Naive thymus-derived CD4-positive, alpha-beta T cell (primary cell): ENCODE results near the gene WRAP53. TPM values are rescaled to one million over a fixed set of nuclear protein-coding genes. Genes with fewer than 3 reads are reported as not detected.

ENCODE experiments used
- ATAC-seq: fragments of 150-1000 bp; cut with Tn5 transposase; 2 replicates; pipeline ENCODE4 v1.10.0; 2021; ENCODE audit warnings: mild to moderate bottlenecking, moderate library complexity
- CTCF ChIA-PET: fragments of 350-600 bp; sonication (Branson Sonifier 250); formaldehyde crosslinking; loops from one replicate; lab custom pipeline; 2021; ENCODE audit warnings: antibody characterized with exemption; lab: Charles Lee
- POLR2A ChIA-PET: fragments of 350-600 bp; sonication (Branson Sonifier 250); formaldehyde crosslinking; loops from one replicate; lab custom pipeline; 2021; ENCODE audit warnings: antibody characterized with exemption, inconsistent platforms; lab: Charles Lee
- DNase-seq, 9 donors: peaks; one replicate each; pipeline versions ENCODE4 v3.0.0 to v3.0.0-alpha.2; 2020 to 2022; ENCODE audit warnings: mixed read lengths in 1 of 9
- H3K27ac ChIP-seq: one replicate; pipeline ENCODE4 v1.7.0; 2013; ENCODE audit warnings: mild to moderate bottlenecking, low read depth, low read length, moderate library complexity
- H3K27me3 ChIP-seq, 2 donors: one replicate each; pipeline ENCODE4 v1.7.0; 2013; ENCODE audit warnings: low read length in 2 of 2, mild to moderate bottlenecking in 2 of 2, moderate library complexity in 2 of 2; ENCODE audit not compliant: control insufficient read depth in 2 of 2, insufficient read depth in 2 of 2
- H3K36me3 ChIP-seq, 3 experiments: 1 replicate in 2 of 3; 2 replicates in 1 of 3; pipeline ENCODE4 v1.7.0; 2013; ENCODE audit warnings: low read length in 3 of 3, mild to moderate bottlenecking in 3 of 3, moderate library complexity in 1 of 3; ENCODE audit not compliant: insufficient read depth in 3 of 3, control insufficient read depth in 2 of 3
- H3K4me1 ChIP-seq, 2 donors: one replicate each; pipeline ENCODE4 v1.7.0; 2013; ENCODE audit warnings: low read length in 2 of 2, mild to moderate bottlenecking in 2 of 2, moderate library complexity in 1 of 2; ENCODE audit not compliant: control insufficient read depth in 2 of 2, insufficient read depth in 2 of 2
- H3K4me3 ChIP-seq: 2 replicates; pipeline ENCODE4 v1.7.0; 2013; ENCODE audit warnings: mild to moderate bottlenecking, low read length
- H3K9me3 ChIP-seq, 3 experiments: 1 replicate in 2 of 3; 2 replicates in 1 of 3; pipeline ENCODE4 v1.7.0; 2013; ENCODE audit warnings: low read length in 3 of 3; ENCODE audit not compliant: control insufficient read depth in 2 of 3
- H3K27ac Mint-ChIP-seq, 9 donors: one replicate each; pipeline ENCODE4 v1.8.0; 2020 to 2022; ENCODE audit warnings: mixed read lengths in 9 of 9, mild to moderate bottlenecking in 8 of 9, moderate library complexity in 5 of 9, inconsistent platforms in 2 of 9
- H3K27me3 Mint-ChIP-seq, 5 donors: one replicate each; pipeline ENCODE4 v1.8.0; 2021 to 2022; ENCODE audit warnings: mixed read lengths in 5 of 5, mild to moderate bottlenecking in 1 of 5
- H3K36me3 Mint-ChIP-seq, 5 donors: one replicate each; pipeline ENCODE4 v1.8.0; 2020 to 2022; ENCODE audit warnings: mixed read lengths in 5 of 5, mild to moderate bottlenecking in 3 of 5, inconsistent platforms in 1 of 5
- H3K4me1 Mint-ChIP-seq, 7 donors: one replicate each; pipeline ENCODE4 v1.8.0; 2020 to 2022; ENCODE audit warnings: mixed read lengths in 7 of 7, mild to moderate bottlenecking in 3 of 7, inconsistent platforms in 1 of 7
- H3K4me3 Mint-ChIP-seq, 10 donors: one replicate each; pipeline ENCODE4 v1.8.0; 2020 to 2022; ENCODE audit warnings: mild to moderate bottlenecking in 10 of 10, mixed read lengths in 10 of 10, moderate library complexity in 6 of 10, inconsistent platforms in 2 of 10
- H3K9me3 Mint-ChIP-seq, 11 donors: one replicate each; pipeline ENCODE4 v1.8.0; 2020 to 2022; ENCODE audit warnings: mixed read lengths in 11 of 11, mild to moderate bottlenecking in 4 of 11, inconsistent platforms in 1 of 11, moderate library complexity in 1 of 11
- intact Hi-C, 2 donors: fragments of 100-400 bp; cut with micrococcal nuclease; formaldehyde crosslinking; loops; one replicate each; pipeline ENCODE4 v1.15.1; 2023
- polyA plus RNA-seq, 2 donors: library from polyadenylated mRNA; unstranded; fragments of 300-500 nt; fragmentation: Illumina TruSeq; gene quantifications; one replicate each; pipeline ENCODE4 v1.2.3, GENCODE V29; 2021
- total RNA-seq, 6 experiments: library from RNA in 5 of 6; stranded (reverse) in 5 of 6; gene quantifications; 1 replicate in 5 of 6; 2 replicates in 1 of 6; pipeline ENCODE4 v1.2.3 and lab custom pipeline; 2021 to 2026

WRAP53 gene
- total and polyA plus RNA-seq, 7 experiments from 2014 or later = 6.7 to 21.1 (median 9.6) TPM

- DNase-seq (no peak), ATAC-seq (peak; percentile 38)
- Mint-ChIP-seq H3K4me3 (peak overlapping the region in 1 of 10 donors; percentile 27), H3K9me3 (peaks cover 0 to 3% (median 0%) of the 10 kb centered on the region in 11 donors), H3K36me3 (peaks cover 0 to 4% (median 0%) of the 10 kb centered on the region in 5 donors), H3K27ac (no peak overlapping the region), H3K27me3 (peaks cover 44 to 60% (median 57%) of the 10 kb centered on the region in 5 donors), H3K4me1 (peaks cover 10 to 26% (median 21%) of the 10 kb centered on the region in 7 donors)
- Histone ChIP-seq H3K27me3 (peaks cover 6 to 16% of the 10 kb centered on the region in 2 donors), H3K9me3 (no peaks in the 10 kb centered on the region), H3K4me1 (peaks cover 0 to 7% of the 10 kb centered on the region in 2 donors), H3K36me3 (no peaks in the 10 kb centered on the region), H3K4me3 (no peak overlapping the region), H3K27ac (no peak overlapping the region)
- CTCF ChIA-PET = no interaction called here
- POLR2A ChIA-PET = no interaction called here
- intact Hi-C loops = no loop called here
These were observed 24.0 kb downstream of the WRAP53 start for GRCh38 chr17:7712111-7712771.

DNA sequence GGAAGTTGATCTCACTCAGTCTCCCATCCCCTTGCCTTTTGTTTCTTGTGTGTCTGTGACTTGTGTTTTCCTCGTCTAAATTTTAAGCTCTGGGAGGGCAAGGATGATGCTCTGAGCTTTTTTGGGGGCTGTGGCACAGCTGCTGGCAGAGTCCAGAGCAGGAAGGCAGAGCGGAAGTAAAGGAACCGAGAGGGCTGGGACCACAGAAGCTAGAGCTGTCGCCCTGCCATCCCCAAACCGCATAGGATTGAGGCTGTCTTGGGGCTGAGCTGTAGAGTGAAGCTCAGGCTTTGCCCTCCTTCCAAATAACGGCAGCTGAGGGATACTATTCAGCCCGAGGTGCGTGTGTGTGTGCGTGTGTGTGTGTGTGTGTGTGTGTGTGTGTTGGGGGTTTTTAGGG, 25.5 kb downstream of the WRAP53 start:
- POLR2A ChIA-PET = interaction anchor here (0.6 kb wide), 1 partner anchor 35 kb away, joined by 3 read pairs; no protein-coding TSS in a partner anchor
- H3K36me3 ChIP-seq = no peaks in the 10 kb centered on the region
- no peak for DNase-seq
- peaks cover 6 to 16% of the 10 kb centered on the region in 2 donors for H3K27me3 ChIP-seq
- Mint-ChIP-seq H3K4me1 (peaks cover 15 to 40% (median 28%) of the 10 kb centered on the region in 7 donors), H3K27me3 (peaks cover 53 to 66% (median 56%) of the 10 kb centered on the region in 5 donors), H3K27ac (no peak overlapping the region), H3K9me3 (peaks cover 0 to 3% (median 0%) of the 10 kb centered on the region in 11 donors), H3K4me3 (no peak overlapping the region), H3K36me3 (peaks cover 0 to 4% (median 0%) of the 10 kb centered on the region in 5 donors)
- no peak for ATAC-seq
- peaks cover 4 to 17% of the 10 kb centered on the region in 2 donors for H3K4me1 ChIP-seq
- intact Hi-C loops = no loop called here
- no peak overlapping the region for H3K27ac ChIP-seq
- CTCF ChIA-PET = interaction anchor here (0.6 kb wide), 3 partner anchors 26 to 532 kb away, joined by 3 to 4 read pairs (median 3); partner anchors contain the start of gene TP53
- no peaks in the 10 kb centered on the region for H3K9me3 ChIP-seq
- no peak overlapping the region for H3K4me3 ChIP-seq

GRCh38 chr17:7714721-7715594, 26.7 kb downstream of the WRAP53 start:
- Mint-ChIP-seq H3K27me3 (peaks cover 52 to 77% (median 60%) of the 10 kb centered on the region in 5 donors), H3K4me3 (no peak overlapping the region), H3K9me3 (peaks cover 0 to 3% (median 0%) of the 10 kb centered on the region in 11 donors), H3K27ac (peak overlapping the region in 1 of 9 donors; percentile 51), H3K36me3 (peaks cover 0 to 4% (median 0%) of the 10 kb centered on the region in 5 donors), H3K4me1 (peaks cover 15 to 42% (median 24%) of the 10 kb centered on the region in 7 donors)
- no peaks in the 10 kb centered on the region for H3K36me3 ChIP-seq
- no peak for DNase-seq
- no peak overlapping the region for H3K27ac ChIP-seq
- peaks cover 6 to 16% of the 10 kb centered on the region in 2 donors for H3K27me3 ChIP-seq
- CTCF ChIA-PET = no interaction called here
- intact Hi-C loops = no loop called here
- peaks cover 4 to 14% of the 10 kb centered on the region in 2 donors for H3K4me1 ChIP-seq
- H3K9me3 ChIP-seq = no peaks in the 10 kb centered on the region
- H3K4me3 ChIP-seq = no peak overlapping the region
- POLR2A ChIA-PET = no interaction called here
- no peak for ATAC-seq

GRCh38 chr17:7715936-7716886, 27.9 kb downstream of the WRAP53 start:
- Mint-ChIP-seq H3K27ac (peak overlapping the region in 1 of 9 donors; percentile 55), H3K36me3 (no peaks in the 10 kb centered on the region), H3K4me3 (peak overlapping the region in 9 of 10 donors; percentile 26 to 85 (median 71)), H3K27me3 (peaks cover 50 to 84% (median 66%) of the 10 kb centered on the region in 5 donors), H3K4me1 (peaks cover 12 to 32% (median 15%) of the 10 kb centered on the region in 7 donors), H3K9me3 (peaks cover 0 to 3% (median 0%) of the 10 kb centered on the region in 11 donors)
- Histone ChIP-seq H3K4me1 (peaks cover 4 to 11% of the 10 kb centered on the region in 2 donors), H3K27me3 (peaks cover 6 to 16% of the 10 kb centered on the region in 2 donors), H3K36me3 (no peaks in the 10 kb centered on the region), H3K4me3 (no peak overlapping the region), H3K27ac (no peak overlapping the region), H3K9me3 (no peaks in the 10 kb centered on the region)
- ChIA-PET POLR2A (interaction anchor here (0.9 kb wide), 1 partner anchor 26 kb away, joined by 3 read pairs; no protein-coding TSS in a partner anchor), CTCF (no interaction called here)
- ATAC-seq (no peak), DNase-seq (no peak)
- intact Hi-C loops = loop anchor here in 1 of 2 donors (2.0 kb wide), 1 partner anchor 27 kb away; the partner anchor contains the start of gene WRAP53

DNA sequence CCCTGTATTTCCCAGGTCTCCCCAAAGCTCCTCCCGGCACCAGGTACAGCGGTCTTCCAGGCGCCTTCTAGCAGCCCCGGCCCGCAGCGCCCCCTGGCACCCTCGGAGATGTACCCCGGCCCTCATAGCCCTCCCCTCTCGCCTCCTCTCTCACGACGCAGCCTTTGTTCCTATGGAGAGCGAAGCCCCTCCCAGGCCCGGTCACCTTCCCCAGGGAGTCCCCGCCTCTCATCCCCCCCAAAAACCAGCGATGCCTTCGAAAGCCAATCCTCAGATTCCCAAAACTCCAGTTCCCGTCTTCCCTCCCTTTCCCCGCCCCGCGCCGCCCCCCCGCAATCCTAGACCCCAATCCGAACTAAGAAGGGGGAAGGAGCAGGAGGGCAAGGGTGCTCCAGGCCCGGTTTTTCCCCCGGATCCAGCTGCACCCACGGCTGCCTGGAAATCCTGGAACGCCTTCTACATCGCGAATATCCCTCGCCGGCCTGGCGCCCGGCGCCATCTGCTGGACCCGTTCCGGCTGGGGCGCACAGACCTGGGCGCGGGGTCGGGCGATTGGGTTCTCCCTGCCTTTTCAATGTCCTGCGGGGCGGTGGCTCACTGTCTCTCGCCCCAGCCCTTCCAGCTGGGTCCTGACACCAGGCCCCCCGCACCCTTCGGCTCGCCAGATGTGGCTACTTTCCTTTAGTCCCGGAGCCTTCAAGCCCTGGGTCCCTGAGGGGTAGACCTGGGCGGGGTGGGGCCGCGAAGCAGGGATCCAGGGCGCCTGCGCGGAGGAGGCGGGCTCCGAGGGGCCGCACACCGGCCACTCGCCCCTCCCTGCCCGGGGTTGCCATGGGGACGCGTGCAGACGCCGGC, 28.9 kb downstream of the WRAP53 start, which contains the start of gene DNAH2:
DNAH2 (plus strand) TSS at position 844 of the 855 bp plus-strand sequence. CDS start 1,991 bp downstream, outside the sequence.
- peak in 5 of 9 donors; percentile 14 to 63 (median 27) for DNase-seq

More for the DNA sequence above, 28.9 kb downstream of the WRAP53 start, which contains the start of gene DNAH2:
- ChIA-PET POLR2A (interaction anchor here (0.9 kb wide), 1 partner anchor 27 kb away, joined by 3 read pairs; no protein-coding TSS in a partner anchor), CTCF (no interaction called here)
- intact Hi-C loops = loop anchor here in 1 of 2 donors (2.0 kb wide), 1 partner anchor 28 kb away; the partner anchor contains the start of gene WRAP53
- ATAC-seq = peak; percentile 49
- Mint-ChIP-seq H3K4me3 (peak within 1 kb of the TSS; percentile 26 to 85 (median 74)), H3K4me1 (peaks cover 10 to 28% (median 15%) of the 10 kb centered on the region in 7 donors), H3K9me3 (no peaks in the 10 kb centered on the region), H3K27me3 (peaks cover 51 to 84% (median 67%) of the 10 kb centered on the region in 5 donors), H3K27ac (no peak within 1 kb of the TSS), H3K36me3 (no peaks in the 10 kb centered on the region)
- H3K27me3 ChIP-seq = peaks cover 6 to 16% of the 10 kb centered on the region in 2 donors
- no peaks in the 10 kb centered on the region for H3K9me3 ChIP-seq
- peaks cover 4 to 11% of the 10 kb centered on the region in 2 donors for H3K4me1 ChIP-seq
- H3K36me3 ChIP-seq = no peaks in the 10 kb centered on the region
- H3K27ac ChIP-seq = no peak within 1 kb of the TSS
- H3K4me3 ChIP-seq = peak within 1 kb of the TSS; percentile 20
